PC-9 (cell line): ENCODE measurements around the gene YEATS4. TPM values are rescaled to one million over a fixed set of nuclear protein-coding genes. Genes with fewer than 3 reads are reported as not detected.

Experiments used
- BruUV-seq: library from RNA; stranded (reverse); fragments of 400-500 nt; replicated peaks from 2 replicates; lab custom pipeline; 2021; lab: Mats Ljungman, UMichigan
- CTCF ChIA-PET: fragments of 300-600 bp; sonication (Branson Sonifier 250); formaldehyde crosslinking; loops from one replicate; lab custom pipeline; 2022; ENCODE audit warnings: antibody characterized with exemption; lab: Charles Lee
- POLR2A ChIA-PET: fragments of 300-600 bp; sonication (Branson Sonifier 250); formaldehyde crosslinking; loops from one replicate; lab custom pipeline; 2022; ENCODE audit warnings: antibody characterized with exemption; ENCODE audit not compliant: unreplicated experiment; lab: Charles Lee
- DNase-seq, 2 experiments: peaks; one replicate each; pipeline versions ENCODE4 v3.0.0 to v3.0.0-alpha.2; 2015 to 2022; ENCODE audit warnings: mixed read lengths in 1 of 2
- H2AFZ ChIP-seq: fragments of 200-600 bp; sonication (generic); 2 replicates; pipeline ENCODE4 v1.8.1; 2017; ENCODE audit warnings: antibody characterized with exemption
- H3F3A ChIP-seq: fragments of 200-600 bp; sonication (generic); 2 replicates; pipeline ENCODE4 v1.8.1; 2017; ENCODE audit warnings: antibody characterized with exemption, mild to moderate bottlenecking, low read depth; ENCODE audit not compliant: insufficient read depth
- H3K27ac ChIP-seq: fragments of 200-600 bp; sonication (generic); 2 replicates; pipeline ENCODE4 v1.6.1; 2016; ENCODE audit warnings: mixed run types
- H3K27me3 ChIP-seq: fragments of 200-600 bp; sonication (generic); 2 replicates; pipeline ENCODE4 v1.6.1; 2016; ENCODE audit warnings: low read depth, mixed run types; ENCODE audit not compliant: insufficient read depth
- H3K36me3 ChIP-seq: fragments of 200-600 bp; sonication (generic); 2 replicates; pipeline ENCODE4 v1.6.1; 2016; ENCODE audit warnings: low read depth, mixed run types
- H3K4me1 ChIP-seq: fragments of 200-600 bp; sonication (generic); replicated peaks from 2 replicates; pipeline ENCODE4 v1.6.1; 2016; ENCODE audit warnings: mixed run types; ENCODE audit not compliant: insufficient read depth
- H3K4me2 ChIP-seq: fragments of 200-600 bp; sonication (generic); 2 replicates; pipeline ENCODE4 v1.6.1; 2017; ENCODE audit warnings: mixed run types
- H3K4me3 ChIP-seq: fragments of 200-600 bp; sonication (generic); 2 replicates; pipeline ENCODE4 v1.6.1; 2016; ENCODE audit warnings: mixed run types
- H3K79me2 ChIP-seq: fragments of 200-600 bp; sonication (generic); 2 replicates; pipeline ENCODE4 v1.6.1; 2017; ENCODE audit warnings: low read depth, mixed run types
- H3K9me2 ChIP-seq: fragments of 200-600 bp; sonication (generic); 2 replicates; pipeline ENCODE4 v1.8.1; 2017; ENCODE audit warnings: mild to moderate bottlenecking; ENCODE audit not compliant: insufficient read depth
- H3K9me3 ChIP-seq: fragments of 200-600 bp; sonication (generic); 2 replicates; pipeline ENCODE4 v1.8.1; 2016; ENCODE audit warnings: low read depth; ENCODE audit not compliant: insufficient read depth
- H4K20me1 ChIP-seq: fragments of 200-600 bp; sonication (generic); 2 replicates; pipeline ENCODE4 v1.8.1; 2017; ENCODE audit not compliant: insufficient read depth
- EZH2 ChIP-seq: fragments of 200-600 bp; sonication (generic); IDR thresholded peaks from 2 replicates; pipeline ENCODE4 v1.8.0; 2017; ENCODE audit warnings: antibody characterized with exemption, low read depth
- intact Hi-C: fragments of 100-400 bp; cut with micrococcal nuclease; formaldehyde crosslinking; loops from one replicate; pipeline ENCODE4 v1.10.0; 2022; ENCODE audit not compliant: unreplicated experiment
- total RNA-seq: library from RNA; stranded (reverse); gene quantifications from 2 replicates; pipeline ENCODE4 v1.2.3, GENCODE V29; 2021
- TF ChIP-seq, protein P1 (sequence below): fragments of 200-600 bp; sonication (generic); conservative IDR thresholded peaks from 2 replicates; pipeline ENCODE4 v1.6.1; 2017; ENCODE audit warnings: mixed run types, antibody characterized with exemption, mild to moderate bottlenecking, moderate library complexity

The YEATS4 gene
- total RNA-seq, 1 experiment from 2014 or later, result 23.5 TPM

DNA sequence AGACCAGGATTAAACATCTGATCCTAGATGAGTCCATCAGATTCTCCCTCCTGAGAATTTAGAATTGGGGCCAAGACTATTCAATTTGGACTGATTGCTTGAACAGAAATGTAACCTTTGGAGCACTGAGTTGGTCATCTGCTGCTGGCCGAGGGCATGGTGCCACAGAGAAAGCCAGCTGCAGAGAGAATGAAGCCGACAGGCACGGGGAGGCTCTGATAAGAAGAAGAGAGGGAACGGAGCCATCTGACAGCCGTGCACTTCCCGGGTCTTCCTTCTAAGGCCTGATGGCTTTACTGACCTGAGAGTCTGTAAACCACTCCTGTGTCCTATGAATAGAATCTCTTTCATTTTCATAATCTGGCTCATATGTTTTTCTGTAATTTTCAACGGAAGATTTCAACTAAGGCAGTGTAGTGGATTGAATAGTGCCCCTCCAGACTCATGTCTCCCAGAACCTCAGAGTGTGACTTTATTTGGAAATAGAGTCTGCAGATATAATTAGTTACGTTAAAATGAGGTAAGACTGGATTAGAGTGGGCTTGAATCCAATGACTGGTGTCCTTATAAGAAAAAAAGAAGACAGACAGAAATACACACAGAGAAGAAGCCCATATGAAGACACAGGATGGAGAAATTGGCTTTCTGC, 71.5 kb downstream of the YEATS4 start:
- Histone ChIP-seq H3K4me1 (no peaks in the 10 kb centered on the region), H2AFZ (no peak overlapping the region), H3F3A (no peaks in the 10 kb centered on the region), H3K9me3 (no peaks in the 10 kb centered on the region), H3K4me3 (no peak overlapping the region), H3K27ac (no peak overlapping the region), H3K9me2 (no peaks in the 10 kb centered on the region), H3K4me2 (no peak overlapping the region), H3K36me3 (no peaks in the 10 kb centered on the region), H3K27me3 (no peaks in the 10 kb centered on the region), H4K20me1 (no peaks in the 10 kb centered on the region), H3K79me2 (no peaks in the 10 kb centered on the region)
- DNase-seq, result no peak
- ChIA-PET POLR2A (no interaction called here), CTCF (no interaction called here)
- intact Hi-C loops, result no loop called here
- no TSS peak for BruUV-seq
- TF ChIP-seq, protein P1, sequence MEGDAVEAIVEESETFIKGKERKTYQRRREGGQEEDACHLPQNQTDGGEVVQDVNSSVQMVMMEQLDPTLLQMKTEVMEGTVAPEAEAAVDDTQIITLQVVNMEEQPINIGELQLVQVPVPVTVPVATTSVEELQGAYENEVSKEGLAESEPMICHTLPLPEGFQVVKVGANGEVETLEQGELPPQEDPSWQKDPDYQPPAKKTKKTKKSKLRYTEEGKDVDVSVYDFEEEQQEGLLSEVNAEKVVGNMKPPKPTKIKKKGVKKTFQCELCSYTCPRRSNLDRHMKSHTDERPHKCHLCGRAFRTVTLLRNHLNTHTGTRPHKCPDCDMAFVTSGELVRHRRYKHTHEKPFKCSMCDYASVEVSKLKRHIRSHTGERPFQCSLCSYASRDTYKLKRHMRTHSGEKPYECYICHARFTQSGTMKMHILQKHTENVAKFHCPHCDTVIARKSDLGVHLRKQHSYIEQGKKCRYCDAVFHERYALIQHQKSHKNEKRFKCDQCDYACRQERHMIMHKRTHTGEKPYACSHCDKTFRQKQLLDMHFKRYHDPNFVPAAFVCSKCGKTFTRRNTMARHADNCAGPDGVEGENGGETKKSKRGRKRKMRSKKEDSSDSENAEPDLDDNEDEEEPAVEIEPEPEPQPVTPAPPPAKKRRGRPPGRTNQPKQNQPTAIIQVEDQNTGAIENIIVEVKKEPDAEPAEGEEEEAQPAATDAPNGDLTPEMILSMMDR, result no peak
- TF ChIP-seq EZH2, result no peak

DNA sequence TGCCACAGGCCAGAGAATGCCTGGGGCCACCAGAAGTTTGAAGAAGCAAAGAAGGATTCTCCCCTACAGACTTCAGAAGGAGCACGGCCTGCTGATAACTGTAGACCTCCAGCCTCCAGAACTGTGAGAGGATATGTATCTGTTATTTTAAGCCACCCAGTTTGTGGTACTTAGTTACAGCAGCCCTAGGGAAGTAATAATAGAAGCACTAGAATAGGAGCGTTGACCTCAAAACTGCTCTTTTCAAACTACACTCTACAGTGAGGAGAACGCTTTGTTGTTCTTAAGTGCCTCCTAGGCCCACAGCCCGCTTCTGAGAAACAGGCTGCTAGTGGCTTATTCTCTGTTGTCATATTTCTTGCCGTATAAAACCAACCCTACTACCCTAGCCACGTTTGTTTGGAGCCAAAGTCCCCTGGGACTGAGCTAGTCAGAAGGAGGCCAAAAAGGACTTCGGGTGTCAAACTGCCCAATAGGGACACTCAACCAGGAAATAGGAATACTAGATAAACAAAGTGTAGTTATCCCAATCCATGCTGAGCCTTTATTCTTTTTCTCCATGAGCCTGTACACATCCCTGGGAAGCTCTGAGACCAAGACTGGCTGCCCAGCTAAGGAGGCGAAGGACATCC, 72.2 kb downstream of the YEATS4 start:
- intact Hi-C loops, result no loop called here
- CTCF ChIA-PET, result no interaction called here

DNA sequence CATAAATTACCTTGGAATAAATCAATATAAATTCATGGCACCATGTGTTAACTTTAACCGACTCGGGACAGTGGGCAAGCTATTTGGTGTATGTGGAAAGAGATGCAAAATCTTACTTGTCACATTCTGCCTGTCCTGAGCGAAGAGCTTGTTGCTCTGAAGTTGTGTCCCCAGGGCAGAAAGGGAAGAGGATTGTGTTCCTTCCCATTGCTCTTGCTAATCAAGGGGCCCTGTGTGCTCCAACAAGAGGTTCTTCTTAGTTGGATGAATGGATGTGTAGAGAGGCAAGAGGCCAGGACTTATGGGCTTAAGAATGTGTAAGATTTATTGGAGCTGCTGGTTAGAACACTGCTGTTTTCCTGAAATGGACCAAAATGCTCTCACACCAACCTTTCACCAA, 74.1 kb downstream of the YEATS4 start:
- no peaks in the 10 kb centered on the region for H3K27me3 ChIP-seq
- no peak overlapping the region for H3K4me2 ChIP-seq
- H2AFZ ChIP-seq, result no peak overlapping the region
- DNase-seq, result no peak
- H3K4me1 ChIP-seq, result no peaks in the 10 kb centered on the region
- H3F3A ChIP-seq, result no peaks in the 10 kb centered on the region
- no peak overlapping the region for H3K27ac ChIP-seq
- H4K20me1 ChIP-seq, result no peaks in the 10 kb centered on the region
- TF ChIP-seq, protein P1, result no peak
- no peak for TF ChIP-seq EZH2
- ChIA-PET POLR2A (no interaction called here), CTCF (no interaction called here)
- no peak overlapping the region for H3K4me3 ChIP-seq
- no peaks in the 10 kb centered on the region for H3K36me3 ChIP-seq
- H3K79me2 ChIP-seq, result no peaks in the 10 kb centered on the region
- H3K9me3 ChIP-seq, result no peaks in the 10 kb centered on the region
- BruUV-seq, result no TSS peak
- intact Hi-C loops, result no loop called here
- no peaks in the 10 kb centered on the region for H3K9me2 ChIP-seq

More for the DNA sequence above, 72.2 kb downstream of the YEATS4 start:
- H3K36me3 ChIP-seq, result no peaks in the 10 kb centered on the region
- H3K4me3 ChIP-seq, result no peak overlapping the region
- H3K4me2 ChIP-seq, result no peak overlapping the region
- no peaks in the 10 kb centered on the region for H3K4me1 ChIP-seq
- no peaks in the 10 kb centered on the region for H3K9me2 ChIP-seq
- H3K27ac ChIP-seq, result no peak overlapping the region
- no TSS peak for BruUV-seq
- no peaks in the 10 kb centered on the region for H4K20me1 ChIP-seq
- POLR2A ChIA-PET, result no interaction called here
- H2AFZ ChIP-seq, result no peak overlapping the region
- H3F3A ChIP-seq, result no peaks in the 10 kb centered on the region
- no peaks in the 10 kb centered on the region for H3K79me2 ChIP-seq
- no peaks in the 10 kb centered on the region for H3K9me3 ChIP-seq
- TF ChIP-seq EZH2, result no peak
- TF ChIP-seq, protein P1, result no peak
- no peak for DNase-seq
- no peaks in the 10 kb centered on the region for H3K27me3 ChIP-seq
